GM19099 (cell line): ENCODE results near the gene EFCAB12.

Source experiments
- POLR2A ChIP-seq: IDR thresholded peaks from 3 replicates; pipeline ENCODE4 v1.6.1; 2011; ENCODE audit warnings: low read depth; ENCODE audit not compliant: insufficient read length; ENCODE audit errors: extremely low read depth

The EFCAB12 gene

GRCh38 chr3:129393271-129393670 is 35.2 kb downstream of the EFCAB12 start:
- TF ChIP-seq POLR2A, result no peak

- no peak for TF ChIP-seq POLR2A
Observed at GRCh38 chr3:129389572-129389937, 38.9 kb downstream of the EFCAB12 start.

GRCh38 chr3:129387487-129387886 is 40.9 kb downstream of the EFCAB12 start:
- no peak for TF ChIP-seq POLR2A

- no peak for TF ChIP-seq POLR2A
Observed at GRCh38 chr3:129386984-129387383, 41.5 kb downstream of the EFCAB12 start.

- TF ChIP-seq POLR2A, result no peak
Observed at GRCh38 chr3:129384594-129385323, 43.7 kb downstream of the EFCAB12 start.

GRCh38 chr3:129383292-129383860 is 45.1 kb downstream of the EFCAB12 start:
- TF ChIP-seq POLR2A, result no peak

GRCh38 chr3:129382366-129382765 is 46.1 kb downstream of the EFCAB12 start:
- no peak for TF ChIP-seq POLR2A

GRCh38 chr3:129379582-129380358 is 48.7 kb downstream of the EFCAB12 start:
- TF ChIP-seq POLR2A, result no peak

GRCh38 chr3:129378949-129379348 is 49.5 kb downstream of the EFCAB12 start:
- no peak for TF ChIP-seq POLR2A

- no peak for TF ChIP-seq POLR2A
Observed at GRCh38 chr3:129377615-129378014, 50.8 kb downstream of the EFCAB12 start.

GRCh38 chr3:129375099-129375498 is 53.3 kb downstream of the EFCAB12 start:
- no peak for TF ChIP-seq POLR2A

- TF ChIP-seq POLR2A, result no peak
Observed at GRCh38 chr3:129371041-129371826, 57.2 kb downstream of the EFCAB12 start.

GRCh38 chr3:129370248-129370964 is 58.0 kb downstream of the EFCAB12 start:
- TF ChIP-seq POLR2A, result no peak

- TF ChIP-seq POLR2A, result no peak
Observed at GRCh38 chr3:129369711-129370110, 58.7 kb downstream of the EFCAB12 start.
